Stimulated activated CD8-positive, alpha-beta memory T cell treated with anti-CD3 and anti-CD28 coated beads, Interleukin-4, amount 100 ng/mL, for 1 hour (primary cell): ENCODE data around the gene KATNAL2.
"Not testable (repeated sequence)": the region's sequence is repeated elsewhere in the genome, so short reads cannot be mapped to it uniquely, and the experiment has no call there.

Source experiments
- DNase-seq, 2 donors: peaks; one replicate each; pipeline ENCODE4 v3.0.0-alpha.2; 2020; ENCODE audit warnings: low read depth in 2 of 2, low spot score in 1 of 2

KATNAL2 gene

GRCh38 chr18:46920653-46921052 is 3.3 kb downstream of the KATNAL2 start:
- no peak for DNase-seq

GRCh38 chr18:46939337-46939963 is 22.0 kb downstream of the KATNAL2 start:
- DNase-seq: no peak

- DNase-seq: no peak
These were observed 22.7 kb downstream of the KATNAL2 start for GRCh38 chr18:46939998-46940571.

GRCh38 chr18:46942646-46943045 is 25.2 kb downstream of the KATNAL2 start:
- no peak for DNase-seq

- DNase-seq: no peak
These were observed 29.4 kb downstream of the KATNAL2 start for GRCh38 chr18:46946656-46947282.

GRCh38 chr18:46950064-46950656 is 32.8 kb downstream of the KATNAL2 start:
- no peak for DNase-seq

GRCh38 chr18:46953195-46953594 is 35.8 kb downstream of the KATNAL2 start:
- no peak for DNase-seq

GRCh38 chr18:46958209-46958608 is 40.8 kb downstream of the KATNAL2 start:
- no peak for DNase-seq

- DNase-seq: not testable (repeated sequence)
These were observed 46.5 kb downstream of the KATNAL2 start for GRCh38 chr18:46963656-46964578.

- not testable (repeated sequence) for DNase-seq
These were observed 47.3 kb downstream of the KATNAL2 start for GRCh38 chr18:46964579-46965293.

- not testable (repeated sequence) for DNase-seq
These were observed 48.9 kb downstream of the KATNAL2 start for GRCh38 chr18:46966266-46966665.

GRCh38 chr18:46969551-46969950 is 52.1 kb downstream of the KATNAL2 start:
- not testable (repeated sequence) for DNase-seq

- not testable (repeated sequence) for DNase-seq
These were observed 102.5 kb downstream of the KATNAL2 start for GRCh38 chr18:47019870-47020269.

- not testable (repeated sequence) for DNase-seq
These were observed 103.4 kb downstream of the KATNAL2 start for GRCh38 chr18:47020757-47021156.

GRCh38 chr18:47022821-47023220 is 105.4 kb downstream of the KATNAL2 start:
- not testable (repeated sequence) for DNase-seq

- not testable (repeated sequence) for DNase-seq
These were observed 106.5 kb downstream of the KATNAL2 start for GRCh38 chr18:47023769-47024465.

GRCh38 chr18:47025557-47026174 is 108.3 kb downstream of the KATNAL2 start:
- DNase-seq: not testable (repeated sequence)

GRCh38 chr18:47028738-47029137 is 111.3 kb downstream of the KATNAL2 start:
- not testable (repeated sequence) for DNase-seq

GRCh38 chr18:47029684-47030353 is 112.4 kb downstream of the KATNAL2 start:
- DNase-seq: not testable (repeated sequence)
